ENCODE data around the gene UFD1.

Gene UFD1

GRCh38 chr22:19466848-19467752 is 11.9 kb downstream of the UFD1 start:
- no peak for DNase-seq

- DNase-seq = no peak
Observed at GRCh38 chr22:19466126-19466716, 12.8 kb downstream of the UFD1 start.

- no peak for DNase-seq
Observed at GRCh38 chr22:19464975-19465374, 14.0 kb downstream of the UFD1 start.

GRCh38 chr22:19464546-19464945 is 14.4 kb downstream of the UFD1 start:
- DNase-seq = no peak

- no peak for DNase-seq
Observed at GRCh38 chr22:19463491-19464469, 15.2 kb downstream of the UFD1 start.

- DNase-seq = no peak
Observed at GRCh38 chr22:19463008-19463407, 16.0 kb downstream of the UFD1 start.

- no peak for DNase-seq
Observed at GRCh38 chr22:19461506-19461905, 17.5 kb downstream of the UFD1 start.

- no peak for DNase-seq
Observed at GRCh38 chr22:19460036-19460435, 19.0 kb downstream of the UFD1 start.

- no peak for DNase-seq
Observed at GRCh38 chr22:19457828-19458428, 21.1 kb downstream of the UFD1 start.

- DNase-seq = no peak
Observed at GRCh38 chr22:19456541-19456940, 22.5 kb downstream of the UFD1 start.

- no peak for DNase-seq
Observed at GRCh38 chr22:19455585-19456370, 23.2 kb downstream of the UFD1 start.

- no peak for DNase-seq
Observed at GRCh38 chr22:19455033-19455432, 24.0 kb downstream of the UFD1 start.

- DNase-seq = no peak
Observed at GRCh38 chr22:19454156-19454555, 24.8 kb downstream of the UFD1 start.

- DNase-seq = no peak
Observed at GRCh38 chr22:19453718-19454117, 25.3 kb downstream of the UFD1 start.

- no peak for DNase-seq
Observed at GRCh38 chr22:19451570-19451969, 27.4 kb downstream of the UFD1 start.

- DNase-seq = no peak
Observed at GRCh38 chr22:19450363-19451175, 28.4 kb downstream of the UFD1 start.

GRCh38 chr22:19449422-19449767 is 29.6 kb downstream of the UFD1 start:
- DNase-seq = no peak

GRCh38 chr22:19448739-19449421 is 30.1 kb downstream of the UFD1 start:
- peak; percentile 58 for DNase-seq

- DNase-seq = no peak
Observed at GRCh38 chr22:19448076-19448607, 30.9 kb downstream of the UFD1 start.
